Tibial nerve (tissue), 4 donors: Measurements from ENCODE around the gene SUCO. TPM values are rescaled to one million over a fixed set of nuclear protein-coding genes. Genes with fewer than 3 reads are reported as not detected.

Experiments
- DNase-seq, 2 donors: peaks; one replicate each; pipeline ENCODE4 v3.0.0-alpha.2; 2019; ENCODE audit warnings: low spot score in 2 of 2
- H3K27ac ChIP-seq, 4 donors: fragments of 200-600 bp; sonication (generic) in 3 of 4; one replicate each; pipeline ENCODE4 v1.5.1; 2017 to 2019; ENCODE audit warnings: mild to moderate bottlenecking in 1 of 4
- H3K27me3 ChIP-seq, 2 donors: fragments of 200-600 bp; sonication (generic) in 1 of 2; one replicate each; pipeline versions ENCODE4 v1.5.1 to v1.6.0; 2017 to 2019
- H3K36me3 ChIP-seq, 3 donors: fragments of 200-600 bp; sonication (generic); one replicate each; pipeline ENCODE4 v1.5.1; 2018 to 2019
- H3K4me1 ChIP-seq, 4 donors: fragments of 200-600 bp; sonication (generic) in 3 of 4; one replicate each; pipeline ENCODE4 v1.5.1; 2017 to 2019
- H3K4me3 ChIP-seq, 4 donors: fragments of 200-600 bp; sonication (generic) in 3 of 4; one replicate each; pipeline ENCODE4 v1.5.1; 2017 to 2019; ENCODE audit warnings: mild to moderate bottlenecking in 1 of 4, moderate library complexity in 1 of 4
- H3K9me3 ChIP-seq, 4 donors: fragments of 200-600 bp; sonication (generic) in 3 of 4; one replicate each; pipeline ENCODE4 v1.5.1; 2017 to 2019
- EP300 ChIP-seq, 2 donors: sonication (generic); formaldehyde crosslinking; IDR thresholded peaks; one replicate each; pipeline ENCODE4 v1.6.1; 2017; ENCODE audit warnings: antibody characterized with exemption in 2 of 2, mild to moderate bottlenecking in 1 of 2
- POLR2A ChIP-seq, 2 donors: fragments of 450-650 bp; IDR thresholded peaks; one replicate each; pipeline ENCODE4 v1.6.1; 2017; ENCODE audit warnings: antibody characterized with exemption in 2 of 2, mild to moderate bottlenecking in 2 of 2, moderate library complexity in 2 of 2
- WGBS, 2 donors: methylation state at CpG; one replicate each; pipeline ENCODE4 v1.1.5; 2018; 5-methylcytosine and 5-hydroxymethylcytosine counted together
- total RNA-seq, 4 donors: library from RNA; depleted of rRNA; stranded (reverse); fragments of >200 nt; gene quantifications; one replicate each; pipeline ENCODE4 v1.1.0, GENCODE V29; 2016
- TF ChIP-seq, protein P1 (sequence below), 5 experiments: fragments of 200-600 bp in 3 of 5; fragments of 450-650 bp in 2 of 5; sonication (generic) in 3 of 5; IDR thresholded peaks; one replicate each; pipeline ENCODE4 v1.5.1; 2016 to 2019; ENCODE audit warnings: antibody characterized with exemption in 5 of 5, mild to moderate bottlenecking in 3 of 5, moderate library complexity in 2 of 5

Gene SUCO
- total RNA-seq, 4 donors from 2014 or later: 33.6 to 48.6 (median 42.1) TPM

DNA sequence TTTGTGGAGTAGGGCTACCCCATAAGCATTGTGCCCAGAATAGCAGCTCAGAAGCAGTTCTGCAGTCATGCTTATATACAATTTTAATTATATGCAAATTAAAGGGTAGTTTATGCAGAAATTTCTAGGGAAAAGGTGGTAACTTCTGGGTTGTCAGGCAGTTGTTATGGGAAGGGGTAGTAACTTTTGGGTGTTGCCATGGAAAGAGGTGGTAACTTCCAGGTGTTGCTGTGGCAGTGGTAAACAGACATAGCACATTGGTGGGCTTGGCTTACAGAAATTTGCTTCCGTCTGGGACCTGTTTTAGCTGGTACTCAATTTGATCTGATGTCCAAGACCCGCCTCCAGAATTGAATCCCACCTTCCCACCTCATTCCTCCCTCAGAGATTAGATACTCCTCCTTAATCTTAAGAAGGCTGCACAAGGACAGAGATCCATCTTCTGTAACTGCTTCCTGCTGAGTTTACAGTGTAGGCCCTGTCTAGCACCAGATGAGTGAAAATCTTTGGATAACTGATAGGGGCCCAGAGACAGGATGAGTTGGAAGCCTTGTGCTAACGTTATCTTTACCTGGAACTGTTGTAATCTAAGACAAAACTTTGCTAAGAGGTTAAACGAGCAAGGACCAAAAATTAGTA, 26.7 kb downstream of the SUCO start:
- WGBS, 2 donors: 88 to 95% methylated on average over 4 of the region's 4 CpGs
- Histone ChIP-seq H3K9me3 (no peaks in the 10 kb centered on the region), H3K27me3 (no peaks in the 10 kb centered on the region), H3K36me3 (peaks cover 2 to 60% (median 5%) of the 10 kb centered on the region in 3 donors), H3K4me1 (no peaks in the 10 kb centered on the region), H3K4me3 (no peak overlapping the region), H3K27ac (no peak overlapping the region)
- no peak for DNase-seq
- TF ChIP-seq EP300 (IDR thresholded peaks at IDR 0.05) (no peak), POLR2A (IDR thresholded peaks at IDR 0.05) (no peak)
- TF ChIP-seq, protein P1, sequence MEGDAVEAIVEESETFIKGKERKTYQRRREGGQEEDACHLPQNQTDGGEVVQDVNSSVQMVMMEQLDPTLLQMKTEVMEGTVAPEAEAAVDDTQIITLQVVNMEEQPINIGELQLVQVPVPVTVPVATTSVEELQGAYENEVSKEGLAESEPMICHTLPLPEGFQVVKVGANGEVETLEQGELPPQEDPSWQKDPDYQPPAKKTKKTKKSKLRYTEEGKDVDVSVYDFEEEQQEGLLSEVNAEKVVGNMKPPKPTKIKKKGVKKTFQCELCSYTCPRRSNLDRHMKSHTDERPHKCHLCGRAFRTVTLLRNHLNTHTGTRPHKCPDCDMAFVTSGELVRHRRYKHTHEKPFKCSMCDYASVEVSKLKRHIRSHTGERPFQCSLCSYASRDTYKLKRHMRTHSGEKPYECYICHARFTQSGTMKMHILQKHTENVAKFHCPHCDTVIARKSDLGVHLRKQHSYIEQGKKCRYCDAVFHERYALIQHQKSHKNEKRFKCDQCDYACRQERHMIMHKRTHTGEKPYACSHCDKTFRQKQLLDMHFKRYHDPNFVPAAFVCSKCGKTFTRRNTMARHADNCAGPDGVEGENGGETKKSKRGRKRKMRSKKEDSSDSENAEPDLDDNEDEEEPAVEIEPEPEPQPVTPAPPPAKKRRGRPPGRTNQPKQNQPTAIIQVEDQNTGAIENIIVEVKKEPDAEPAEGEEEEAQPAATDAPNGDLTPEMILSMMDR (IDR thresholded peaks at IDR 0.05): no peak

DNA sequence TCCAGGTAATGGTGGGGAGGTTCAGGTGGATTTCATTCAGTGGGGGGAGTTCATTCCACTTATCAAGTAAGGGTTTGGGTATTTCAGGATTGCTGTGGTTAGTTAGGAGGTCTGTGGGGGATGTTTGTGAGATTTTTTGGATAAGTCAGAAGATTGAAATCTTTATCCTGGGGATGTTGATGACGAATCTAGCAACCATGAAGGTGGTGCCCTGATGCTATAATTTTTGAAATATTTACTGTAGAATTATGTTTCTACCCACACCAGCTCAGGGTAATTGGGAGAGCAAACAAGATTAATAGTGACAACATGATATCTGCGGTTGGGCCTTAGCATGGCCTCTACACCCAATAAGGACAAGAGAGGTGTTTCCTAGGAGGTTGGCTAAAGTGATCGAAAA, 28.3 kb downstream of the SUCO start:
- WGBS, 2 donors: 96% methylated on average over 3 of the region's 3 CpGs
- H3K4me1 ChIP-seq: no peaks in the 10 kb centered on the region
- no peak for TF ChIP-seq EP300 (IDR thresholded peaks at IDR 0.05)
- TF ChIP-seq POLR2A (IDR thresholded peaks at IDR 0.05): no peak
- TF ChIP-seq, protein P1 (IDR thresholded peaks at IDR 0.05): no peak
- no peak overlapping the region for H3K4me3 ChIP-seq
- H3K9me3 ChIP-seq: no peaks in the 10 kb centered on the region
- peaks cover 2 to 67% (median 5%) of the 10 kb centered on the region in 3 donors for H3K36me3 ChIP-seq
- no peaks in the 10 kb centered on the region for H3K27me3 ChIP-seq
- H3K27ac ChIP-seq: no peak overlapping the region
- no peak for DNase-seq

DNA sequence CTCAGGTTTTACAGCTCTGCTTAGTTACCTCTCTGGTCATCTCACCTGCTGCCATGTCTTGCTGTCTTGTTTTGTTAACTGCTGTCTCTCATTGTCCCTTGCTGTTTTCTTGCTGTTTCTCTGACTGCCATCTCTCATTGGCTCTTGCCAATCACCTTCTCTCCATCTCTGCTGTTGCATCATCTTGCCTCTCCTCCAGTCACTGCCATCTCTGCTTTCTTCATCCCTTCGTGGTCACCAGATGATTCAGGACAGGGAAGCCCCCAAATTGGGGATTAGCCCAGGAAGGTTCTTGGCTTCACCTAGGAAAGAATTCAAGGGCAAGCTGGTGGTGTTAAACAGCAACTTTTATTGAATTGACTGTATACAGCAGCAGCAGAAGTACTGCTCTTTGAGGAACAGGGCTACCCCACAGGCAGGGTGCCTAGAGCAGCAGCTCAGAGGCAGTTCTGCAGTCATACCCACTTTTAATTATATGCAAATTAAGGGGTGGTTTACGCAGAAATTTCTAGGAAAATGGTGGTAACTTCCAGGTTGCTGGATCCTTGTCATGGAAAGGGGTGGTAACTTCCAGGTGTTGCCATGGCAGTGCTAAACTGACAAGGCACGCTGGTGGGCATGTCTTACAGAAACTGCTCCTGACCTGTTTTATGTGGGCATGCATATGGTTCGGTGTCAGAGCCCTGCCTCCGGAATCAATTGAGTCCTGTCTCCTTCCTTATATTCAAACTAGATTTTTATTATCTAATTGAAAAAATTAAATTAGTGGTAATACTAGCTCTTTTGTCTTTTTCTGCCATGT, 33.4 kb downstream of the SUCO start:
- no peak overlapping the region for H3K27ac ChIP-seq
- peaks cover 2 to 73% (median 5%) of the 10 kb centered on the region in 3 donors for H3K36me3 ChIP-seq
- WGBS, 2 donors: 95 to 96% methylated on average over 5 of the region's 5 CpGs
- no peaks in the 10 kb centered on the region for H3K9me3 ChIP-seq
- TF ChIP-seq, protein P1 (IDR thresholded peaks at IDR 0.05): no peak
- TF ChIP-seq EP300 (IDR thresholded peaks at IDR 0.05): no peak
- TF ChIP-seq POLR2A (IDR thresholded peaks at IDR 0.05): no peak
- H3K4me3 ChIP-seq: no peak overlapping the region
- H3K4me1 ChIP-seq: no peaks in the 10 kb centered on the region
- H3K27me3 ChIP-seq: no peaks in the 10 kb centered on the region
- no peak for DNase-seq

DNA sequence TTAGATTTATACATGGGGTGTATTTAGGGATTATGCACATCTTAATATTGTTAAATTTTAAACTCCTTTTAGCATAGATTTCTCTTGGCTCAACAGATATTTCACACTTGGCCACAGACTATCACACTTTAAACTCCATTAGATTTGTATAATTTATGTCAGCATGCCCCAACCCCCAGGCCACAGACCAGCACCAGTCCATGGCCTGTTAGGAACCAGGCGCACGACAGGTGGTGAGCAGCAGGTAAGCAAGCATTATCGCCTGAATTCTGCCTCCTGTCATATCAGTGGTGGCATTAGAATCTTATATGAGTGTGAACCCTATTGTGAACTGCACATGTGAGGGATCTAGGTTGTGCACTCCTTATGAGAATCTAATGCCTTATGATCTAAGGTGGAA, 34.8 kb downstream of the SUCO start:
- H3K27ac ChIP-seq: no peak overlapping the region
- no peaks in the 10 kb centered on the region for H3K9me3 ChIP-seq
- DNase-seq: no peak
- WGBS, 2 donors: 95 to 100% methylated on average over 3 of the region's 3 CpGs
- peaks cover 0 to 69% (median 2%) of the 10 kb centered on the region in 3 donors for H3K36me3 ChIP-seq
- TF ChIP-seq, protein P1 (IDR thresholded peaks at IDR 0.05): no peak
- TF ChIP-seq EP300 (IDR thresholded peaks at IDR 0.05): no peak
- no peak for TF ChIP-seq POLR2A (IDR thresholded peaks at IDR 0.05)
- no peak overlapping the region for H3K4me3 ChIP-seq
- H3K4me1 ChIP-seq: no peaks in the 10 kb centered on the region
- no peaks in the 10 kb centered on the region for H3K27me3 ChIP-seq

DNA sequence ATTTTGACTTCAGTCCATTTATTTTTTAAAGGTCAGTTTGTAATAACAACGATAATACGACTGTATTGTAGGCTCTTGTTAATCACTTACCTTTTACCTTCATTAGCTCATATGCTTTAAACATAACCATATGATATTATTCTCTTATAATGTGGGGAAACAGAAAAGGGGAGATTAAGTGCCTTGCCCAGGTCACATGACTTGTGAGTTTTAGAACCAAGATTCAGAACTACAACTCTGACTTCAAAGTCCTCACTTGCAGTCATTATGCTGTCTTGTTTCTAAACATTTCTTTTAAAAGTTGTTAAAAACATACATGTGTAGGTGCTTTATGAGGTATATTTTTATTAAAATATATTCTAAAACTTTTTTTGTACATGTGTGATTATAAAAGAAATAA, 41.1 kb downstream of the SUCO start:
- H3K27me3 ChIP-seq: no peaks in the 10 kb centered on the region
- H3K27ac ChIP-seq: no peak overlapping the region
- DNase-seq: no peak
- no peaks in the 10 kb centered on the region for H3K4me1 ChIP-seq
- WGBS, 2 donors: 93 to 97% methylated on average over 2 of the region's 2 CpGs
- H3K36me3 ChIP-seq: peaks cover 0 to 41% (median 0%) of the 10 kb centered on the region in 3 donors
- no peaks in the 10 kb centered on the region for H3K9me3 ChIP-seq
- no peak overlapping the region for H3K4me3 ChIP-seq
- TF ChIP-seq POLR2A (IDR thresholded peaks at IDR 0.05): no peak
- TF ChIP-seq, protein P1 (IDR thresholded peaks at IDR 0.05): no peak
- TF ChIP-seq EP300 (IDR thresholded peaks at IDR 0.05): no peak
